Choroid plexus epithelial cell (primary cell): ENCODE measurements around the gene SALL2.
A peak's percentile ranks its signal among the peaks of the same experiment; 100 is the strongest.

ENCODE experiments used
- DNase-seq: peaks from one replicate; pipeline ENCODE4 v3.0.0-alpha.2; 2010; ENCODE audit warnings: low read depth
- H3K4me3 ChIP-seq: 2 replicates; pipeline ENCODE4 v1.5.1; 2011; ENCODE audit warnings: low read depth, mild to moderate bottlenecking, control low read depth, low read length, moderate library complexity
- CTCF ChIP-seq: conservative IDR thresholded peaks from 2 replicates; pipeline ENCODE4 v1.5.1; 2011; ENCODE audit warnings: low read depth, mild to moderate bottlenecking, control low read depth, inconsistent platforms, low read length, moderate library complexity

SALL2 gene

GRCh38 chr14:21527318-21527679 lies 1.2 kb upstream of the SALL2 start:
- H3K4me3 ChIP-seq: no peak overlapping the region
- no peak for DNase-seq

GRCh38 chr14:21526672-21527317 lies 649 bp upstream of the SALL2 start:
- no peak for TF ChIP-seq CTCF
- H3K4me3 ChIP-seq: peak overlapping the region; percentile 81
- no peak for DNase-seq

More at GRCh38 chr14:21527318-21527679, 1.2 kb upstream of the SALL2 start:
- TF ChIP-seq CTCF: no peak

- peak overlapping the region; percentile 81 for H3K4me3 ChIP-seq
- TF ChIP-seq CTCF: no peak
- DNase-seq: peak; percentile 45
Observed at GRCh38 chr14:21525571-21525961, 580 bp downstream of the SALL2 start.

- TF ChIP-seq CTCF: no peak
- peak overlapping the region; percentile 81 for H3K4me3 ChIP-seq
- DNase-seq: no peak
Observed at GRCh38 chr14:21524575-21525490, 1.3 kb downstream of the SALL2 start.

GRCh38 chr14:21523203-21523602 lies 2.9 kb downstream of the SALL2 start:
- no peak for DNase-seq
- H3K4me3 ChIP-seq: no peak overlapping the region
- no peak for TF ChIP-seq CTCF

- peak; percentile 57 for DNase-seq
- TF ChIP-seq CTCF: no peak
- no peak overlapping the region for H3K4me3 ChIP-seq
Observed at GRCh38 chr14:21521501-21521900, 4.6 kb downstream of the SALL2 start.

GRCh38 chr14:21520767-21521166 lies 5.4 kb downstream of the SALL2 start:
- TF ChIP-seq CTCF: no peak
- no peak overlapping the region for H3K4me3 ChIP-seq
- DNase-seq: no peak
